Iris pigment epithelial cell (primary cell): ENCODE results near the gene DAPK2.
A peak's percentile ranks its signal among the peaks of the same experiment; 100 is the strongest.

Source experiments
- DNase-seq: peaks from one replicate; pipeline ENCODE4 v3.0.0-alpha.2; 2011; ENCODE audit warnings: low read depth

DAPK2 gene

DNA sequence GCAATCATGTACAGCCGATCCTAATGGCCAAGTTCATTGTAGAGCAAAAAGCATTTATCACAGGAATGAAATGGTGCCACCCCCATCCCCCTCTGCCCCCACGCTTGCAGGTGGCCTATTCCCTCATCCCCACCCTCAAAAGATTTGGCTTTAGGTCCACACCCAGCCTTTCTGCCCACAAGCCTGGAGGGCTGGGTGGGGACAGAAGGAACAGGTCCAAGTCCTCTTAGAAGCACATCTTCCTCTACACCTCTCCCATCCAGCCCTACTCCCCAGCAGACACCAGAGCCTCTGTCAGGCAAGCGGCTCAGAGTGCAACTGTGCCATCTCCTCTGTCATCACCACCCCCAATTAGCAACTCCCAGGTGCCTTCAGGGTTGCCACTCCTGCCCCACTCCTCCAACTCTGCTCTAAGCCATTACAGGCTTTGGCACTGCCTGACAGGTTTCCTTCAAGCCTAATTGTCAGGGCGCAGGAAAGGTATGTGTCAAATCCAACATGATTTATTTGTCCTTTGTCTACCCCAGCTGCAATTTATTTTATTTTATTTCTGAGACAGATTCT, 49.4 kb downstream of the DAPK2 start:
- DNase-seq, result no peak

GRCh38 chr15:63995789-63996188, 50.5 kb downstream of the DAPK2 start:
- DNase-seq, result no peak

DNA sequence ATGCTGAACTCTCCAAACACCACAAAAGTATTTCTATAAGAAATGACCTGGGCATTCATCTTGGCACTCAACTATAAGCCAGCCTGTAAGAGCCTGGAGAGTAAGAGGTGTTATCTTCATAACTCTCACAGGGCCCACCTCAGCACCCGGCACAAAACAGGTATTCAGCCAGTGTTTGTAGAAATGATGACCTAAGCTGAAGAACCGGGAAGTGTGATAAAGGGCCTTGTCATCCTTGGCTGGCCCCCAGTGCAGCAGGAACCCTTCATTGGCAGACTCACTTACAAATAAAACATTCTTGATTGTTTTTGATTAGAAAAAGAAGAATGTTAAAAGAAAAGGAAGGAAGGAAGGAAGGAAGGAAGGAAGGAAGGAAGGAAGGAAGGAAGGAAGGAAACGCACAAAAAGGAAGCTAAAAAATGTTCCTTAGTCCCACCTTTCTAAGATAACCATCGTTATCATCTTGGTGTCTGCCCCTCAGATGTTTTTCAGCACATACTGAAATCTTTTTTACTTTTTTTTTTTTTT, 52.1 kb downstream of the DAPK2 start:
- no peak for DNase-seq

GRCh38 chr15:63992300-63992699, 54.0 kb downstream of the DAPK2 start:
- no peak for DNase-seq

GRCh38 chr15:63991706-63992105, 54.6 kb downstream of the DAPK2 start:
- no peak for DNase-seq

DNA sequence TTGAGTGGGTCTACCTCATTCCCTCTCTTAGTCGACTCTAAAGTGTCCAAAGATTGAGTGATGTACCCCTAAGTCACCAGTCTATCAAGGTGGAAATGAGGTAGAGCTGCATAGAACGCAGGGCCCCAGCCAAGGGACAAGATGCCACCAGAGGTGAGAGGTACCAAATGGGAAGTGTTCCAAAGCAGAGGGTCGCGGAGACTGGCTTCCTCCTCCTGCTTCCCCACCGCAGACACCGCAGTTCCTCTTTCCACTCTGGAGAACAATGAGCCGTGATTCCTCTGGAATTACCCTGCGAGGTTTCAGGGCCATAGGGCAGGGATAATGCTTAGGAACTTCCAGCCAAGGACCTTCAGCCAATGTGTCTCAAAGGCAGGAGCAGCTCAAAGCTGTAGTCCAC, 55.8 kb downstream of the DAPK2 start:
- no peak for DNase-seq

- DNase-seq, result no peak
Measured at GRCh38 chr15:63987796-63988378, 58.4 kb downstream of the DAPK2 start.

DNA sequence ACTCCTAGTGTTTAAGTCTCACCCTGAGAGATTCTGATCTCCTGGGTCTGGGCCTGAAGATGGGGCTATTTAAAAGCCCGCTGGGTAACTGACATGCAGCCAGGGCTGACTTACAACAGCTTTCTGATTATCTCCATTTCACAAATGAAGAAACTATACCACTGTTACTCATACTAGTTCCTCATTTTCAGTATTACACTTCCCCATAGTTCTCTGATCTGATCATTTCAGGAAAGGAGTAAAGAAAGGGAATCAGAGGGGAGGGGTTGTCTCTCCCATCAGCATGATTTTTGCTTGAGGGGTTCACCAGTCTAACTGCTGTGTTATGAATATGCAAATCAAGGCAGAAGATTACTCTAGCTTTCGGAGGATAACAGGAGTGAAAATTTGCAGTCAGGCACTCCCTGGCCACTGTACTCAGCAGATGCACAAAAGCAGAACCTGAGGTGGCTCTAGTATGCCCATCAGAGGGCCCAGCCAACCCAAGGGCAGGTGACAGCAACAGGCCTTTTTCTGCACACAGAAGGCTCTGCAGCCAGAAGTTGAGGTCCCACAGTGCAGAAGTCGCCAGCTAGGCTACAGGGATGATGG, 59.4 kb downstream of the DAPK2 start:
- no peak for DNase-seq

DNA sequence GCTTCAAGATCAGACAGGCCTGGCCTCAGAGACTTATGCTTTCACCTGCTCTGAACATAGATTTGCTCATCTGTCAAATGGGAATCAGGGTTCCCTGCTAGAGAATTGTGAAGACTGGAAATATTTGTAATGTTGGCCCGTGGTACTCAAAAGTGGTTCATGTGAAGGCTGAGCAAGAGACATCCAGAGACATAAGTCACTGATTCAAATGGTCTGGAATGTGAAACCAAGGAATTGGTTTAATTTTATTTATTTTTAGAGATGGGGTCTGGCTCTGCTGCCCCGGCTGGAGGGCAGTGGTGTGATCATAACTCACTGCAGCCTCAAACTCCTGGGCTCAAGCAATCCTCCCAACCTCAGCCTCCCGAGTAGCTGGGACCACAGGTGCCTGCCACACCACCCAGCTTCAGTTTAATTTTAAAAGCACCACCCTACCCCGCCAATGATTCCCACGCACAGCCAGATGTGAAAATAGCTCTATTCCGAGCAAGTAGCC, 60.1 kb downstream of the DAPK2 start:
- DNase-seq, result no peak

DNA sequence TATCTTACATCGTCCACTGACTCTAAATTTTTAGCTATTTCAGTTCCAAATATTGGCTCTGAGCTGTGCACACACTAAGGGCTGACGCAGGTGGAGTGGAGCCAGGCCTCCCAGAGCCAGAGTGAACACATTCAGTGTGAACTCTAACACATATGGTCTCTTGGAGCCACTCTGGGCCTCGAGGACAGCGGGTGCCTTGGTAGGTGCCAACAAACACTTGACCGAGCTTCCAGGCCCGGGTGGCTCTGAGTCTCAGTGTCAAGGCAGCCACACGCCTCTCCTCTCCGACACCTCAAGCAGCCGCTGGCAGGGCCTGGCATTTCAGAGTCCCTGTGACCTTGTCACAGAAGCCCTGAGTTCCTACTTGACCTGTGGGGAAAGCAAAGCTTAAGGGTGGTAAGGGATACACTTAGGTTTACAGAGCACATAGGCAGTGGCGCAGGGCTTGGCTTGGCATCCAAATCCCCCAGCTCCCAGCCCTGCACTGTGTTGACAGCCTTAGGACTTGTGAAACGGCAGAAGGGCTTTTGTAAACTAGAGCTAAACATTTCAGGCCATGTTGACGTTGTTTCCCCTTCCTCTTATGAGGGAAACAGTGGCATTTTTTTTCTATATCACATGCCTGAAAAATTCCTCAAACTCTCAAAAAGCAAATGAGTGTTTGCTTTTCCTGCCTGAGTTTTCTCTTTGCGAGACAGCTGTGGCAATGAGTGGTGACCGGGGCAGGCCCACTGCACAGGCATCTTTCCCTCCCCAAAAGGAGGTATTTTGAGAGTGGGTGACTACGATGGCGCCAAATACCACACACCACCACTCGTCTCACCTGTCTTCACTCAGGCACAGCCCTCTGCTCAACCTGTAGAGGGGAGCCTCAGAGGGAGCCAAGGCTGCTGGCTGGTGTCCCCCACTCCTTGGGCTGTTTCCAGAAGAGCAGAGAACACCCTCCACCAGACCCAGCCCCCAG, 60.8 kb downstream of the DAPK2 start:
- no peak for DNase-seq

DNA sequence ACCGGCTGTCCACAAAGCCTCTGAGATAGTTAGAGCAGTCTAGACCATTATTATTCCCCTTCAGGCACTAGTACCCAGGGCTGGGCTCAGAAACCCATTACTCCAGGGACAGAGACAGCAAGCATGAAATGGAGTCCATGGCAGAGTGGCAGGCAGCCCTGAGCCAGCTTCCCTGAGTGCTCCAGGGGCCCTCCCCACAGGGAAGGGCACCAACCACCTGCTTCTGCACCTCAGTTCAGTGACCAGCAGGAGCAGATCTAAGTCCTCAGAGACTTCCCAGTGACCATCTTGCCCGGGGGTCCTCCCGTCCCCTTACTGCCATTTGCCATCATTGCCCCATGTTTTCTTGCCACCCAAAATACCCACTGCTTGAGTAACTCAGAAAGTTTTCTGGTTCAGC, 62.0 kb downstream of the DAPK2 start:
- no peak for DNase-seq

DNA sequence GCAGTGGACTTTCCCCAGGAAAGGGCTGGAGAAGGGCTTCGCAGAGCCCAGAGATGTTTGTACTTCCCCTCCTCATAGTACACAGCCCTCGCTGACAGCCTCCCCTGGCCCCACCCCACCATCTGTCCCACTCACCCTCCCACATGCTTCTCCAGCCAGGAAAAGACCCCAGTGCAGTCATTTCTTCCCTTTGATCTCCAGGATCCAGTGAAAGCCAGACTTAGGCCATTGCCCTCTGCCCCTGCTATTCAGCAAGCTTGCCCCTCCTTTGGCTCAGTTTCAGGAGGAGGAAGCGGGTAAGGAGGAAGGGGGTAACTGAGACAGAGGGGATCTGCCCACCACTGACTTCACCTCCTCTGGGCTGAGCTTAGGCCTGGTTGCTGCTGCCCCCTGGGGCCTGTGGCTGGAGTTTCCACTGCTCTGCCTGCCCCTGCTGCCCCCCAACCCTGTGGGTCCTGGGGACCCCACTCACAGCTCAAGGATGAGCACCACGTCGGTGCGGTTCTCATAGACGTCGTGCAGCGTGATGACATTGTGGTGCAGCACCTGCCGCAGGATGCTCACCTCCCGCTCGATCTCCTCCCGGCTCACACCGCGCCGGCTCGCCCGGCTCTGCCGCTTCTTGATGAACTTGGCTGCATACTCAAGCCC, 63.1 kb downstream of the DAPK2 start:
- DNase-seq, result no peak

DNA sequence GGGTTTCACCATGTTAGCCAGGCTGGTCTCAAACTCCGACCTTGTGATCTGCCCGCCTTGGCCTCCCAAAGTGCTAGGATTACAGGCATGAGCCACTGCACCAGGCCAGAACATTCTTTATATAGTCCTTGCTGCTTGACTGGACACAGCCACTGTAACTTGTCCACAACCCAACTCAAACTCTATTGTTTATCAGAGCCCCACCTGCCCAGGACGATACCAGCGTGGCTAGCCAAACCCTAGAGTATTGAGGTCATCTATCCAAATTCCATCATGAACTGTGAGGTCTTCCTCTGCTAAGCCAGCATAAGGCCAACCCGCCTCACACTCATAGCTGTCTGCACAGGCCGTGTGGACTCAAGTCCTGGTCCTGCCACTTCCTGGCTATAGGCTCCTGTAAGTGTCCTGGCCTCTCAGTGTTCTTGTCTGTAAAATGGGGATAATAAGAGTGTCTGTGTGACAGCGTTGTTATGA, 63.9 kb downstream of the DAPK2 start:
- no peak for DNase-seq

- DNase-seq, result no peak
Measured at GRCh38 chr15:63981596-63982320, 64.5 kb downstream of the DAPK2 start.

DNA sequence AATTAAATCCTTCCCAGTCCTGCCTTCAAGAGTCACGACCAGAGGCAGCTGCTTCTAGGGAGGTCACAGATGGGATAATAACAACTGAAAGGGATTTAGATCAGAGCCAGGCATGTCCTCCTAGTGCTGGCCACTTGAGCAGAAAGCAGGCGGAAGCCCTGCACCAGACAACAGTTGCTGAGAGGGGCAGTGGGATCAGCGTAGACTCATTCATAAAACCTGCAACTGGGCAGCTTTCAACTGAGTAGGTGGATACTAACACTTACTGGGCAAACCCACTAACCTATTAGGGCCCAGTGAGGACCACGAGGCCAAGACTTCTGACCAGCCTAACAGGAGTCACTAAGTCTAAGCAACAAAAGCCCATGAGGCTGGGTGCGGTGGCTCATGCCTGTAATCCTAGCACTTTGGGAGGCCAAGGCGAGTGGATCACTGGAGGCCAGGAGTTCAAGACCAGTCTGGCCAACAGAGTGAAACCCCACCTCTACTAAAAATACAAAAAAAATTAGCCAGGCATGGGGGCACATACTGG, 67.0 kb downstream of the DAPK2 start:
- DNase-seq, result no peak

DNA sequence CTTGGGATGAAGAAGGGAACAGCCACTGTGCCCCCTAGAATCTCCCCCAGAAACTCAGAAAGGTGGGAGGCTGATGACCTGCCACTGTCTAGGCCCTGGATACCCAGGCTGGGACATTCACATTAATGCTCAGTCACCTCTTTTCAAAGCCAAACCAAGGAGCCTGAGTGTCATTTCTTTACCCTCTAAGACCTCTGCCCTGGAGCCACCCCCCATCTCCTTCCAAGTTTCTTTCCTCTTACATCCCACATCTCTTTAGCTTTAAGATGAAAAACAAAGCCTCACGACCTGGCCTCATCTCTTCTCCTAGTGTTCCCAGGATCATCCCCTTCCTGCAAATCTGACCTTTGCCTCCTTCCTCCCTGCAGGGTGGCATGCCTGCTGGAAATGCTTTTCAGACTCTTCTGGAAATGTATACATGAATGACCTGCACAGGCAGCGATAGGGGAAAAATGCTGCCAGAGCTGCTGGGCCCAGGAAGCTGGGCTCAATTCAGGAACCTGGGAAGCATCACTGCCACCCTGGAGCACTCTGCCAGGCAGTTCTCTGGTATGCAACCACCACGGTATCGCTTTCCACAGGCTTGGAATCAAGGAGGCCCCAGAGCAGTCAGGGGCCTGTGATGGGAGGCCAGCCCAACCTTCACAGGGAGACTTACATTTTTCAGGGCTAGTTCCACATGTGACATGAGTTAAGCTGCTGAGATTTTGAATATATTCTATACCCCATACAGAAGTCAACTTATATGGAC, 67.6 kb downstream of the DAPK2 start:
- DNase-seq, result no peak

GRCh38 chr15:63977119-63977518, 69.2 kb downstream of the DAPK2 start:
- DNase-seq, result no peak

DNA sequence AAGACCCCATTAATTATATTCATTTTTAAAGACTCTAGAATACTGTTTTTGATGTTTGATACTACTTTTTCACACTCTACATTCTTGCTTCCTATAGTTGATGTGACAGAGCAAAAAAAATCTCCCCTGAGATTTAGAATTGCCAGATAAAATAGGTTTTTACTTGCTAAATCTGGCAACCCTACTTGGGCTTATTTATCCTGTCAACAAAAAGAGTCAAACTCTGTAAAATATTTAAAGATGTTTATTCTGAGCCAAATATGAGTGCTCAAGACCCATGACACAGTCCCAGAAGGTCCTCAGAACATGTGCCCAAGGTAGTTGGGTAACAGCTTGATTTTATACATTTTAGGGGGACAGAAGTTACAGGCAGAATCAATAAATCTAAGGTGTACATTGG, 72.3 kb downstream of the DAPK2 start:
- DNase-seq, result no peak

- DNase-seq, result peak; percentile 31
Measured at GRCh38 chr15:63973212-63974009, 72.9 kb downstream of the DAPK2 start.
